DOHH2 (cell line): Measurements from ENCODE around the gene KRT8.

ENCODE experiments used
- EZH2phosphoT487 ChIP-seq: fragments of 200-600 bp; sonication (generic); IDR thresholded peaks from 2 replicates; pipeline ENCODE4 v1.6.1; 2017; ENCODE audit warnings: borderline replicate concordance, mild to moderate bottlenecking, antibody characterized with exemption, low read length, moderate library complexity, mixed read lengths
- TF ChIP-seq, protein P1 (sequence below): fragments of 200-600 bp; sonication (generic); IDR thresholded peaks from one replicate; pipeline ENCODE4 v1.5.1; 2014; ENCODE audit warnings: antibody characterized with exemption, mild to moderate bottlenecking, low read depth, low read length; ENCODE audit not compliant: poor library complexity, severe bottlenecking

GRCh38 chr12:52953181-52953841 lies 48.4 kb upstream of the KRT8 start:
- TF ChIP-seq, protein P1, sequence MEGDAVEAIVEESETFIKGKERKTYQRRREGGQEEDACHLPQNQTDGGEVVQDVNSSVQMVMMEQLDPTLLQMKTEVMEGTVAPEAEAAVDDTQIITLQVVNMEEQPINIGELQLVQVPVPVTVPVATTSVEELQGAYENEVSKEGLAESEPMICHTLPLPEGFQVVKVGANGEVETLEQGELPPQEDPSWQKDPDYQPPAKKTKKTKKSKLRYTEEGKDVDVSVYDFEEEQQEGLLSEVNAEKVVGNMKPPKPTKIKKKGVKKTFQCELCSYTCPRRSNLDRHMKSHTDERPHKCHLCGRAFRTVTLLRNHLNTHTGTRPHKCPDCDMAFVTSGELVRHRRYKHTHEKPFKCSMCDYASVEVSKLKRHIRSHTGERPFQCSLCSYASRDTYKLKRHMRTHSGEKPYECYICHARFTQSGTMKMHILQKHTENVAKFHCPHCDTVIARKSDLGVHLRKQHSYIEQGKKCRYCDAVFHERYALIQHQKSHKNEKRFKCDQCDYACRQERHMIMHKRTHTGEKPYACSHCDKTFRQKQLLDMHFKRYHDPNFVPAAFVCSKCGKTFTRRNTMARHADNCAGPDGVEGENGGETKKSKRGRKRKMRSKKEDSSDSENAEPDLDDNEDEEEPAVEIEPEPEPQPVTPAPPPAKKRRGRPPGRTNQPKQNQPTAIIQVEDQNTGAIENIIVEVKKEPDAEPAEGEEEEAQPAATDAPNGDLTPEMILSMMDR: no peak
- TF ChIP-seq EZH2phosphoT487: no peak
